ENCODE data around the gene DCBLD2.

DNA sequence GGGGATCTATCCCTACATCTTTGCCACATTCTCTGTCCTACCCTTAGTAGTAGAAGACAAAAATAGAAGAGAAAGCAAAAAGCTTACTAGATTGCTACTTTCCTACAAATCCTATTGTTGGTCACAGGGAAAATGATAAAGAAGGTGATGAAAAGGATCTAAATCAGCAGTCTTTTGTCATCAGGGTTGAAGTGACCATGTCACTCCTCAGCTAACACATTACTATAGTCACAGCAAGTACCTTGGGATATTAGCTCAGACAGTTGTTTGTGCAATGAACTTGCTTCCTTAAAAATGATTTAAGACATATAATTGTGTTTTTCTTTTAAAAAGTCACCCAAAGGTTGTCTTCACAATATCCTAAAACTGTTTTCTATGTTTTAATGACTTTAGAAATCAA is 132.0 kb downstream of the DCBLD2 start:
- TF ChIP-seq POLR2A (IDR thresholded peaks at IDR 0.05; ENCODE audit: low read depth, low read length) (no peak), TAF1 (IDR thresholded peaks at IDR 0.05; ENCODE audit: borderline replicate concordance, low read depth, low read length) (no peak), POLR2AphosphoS5 (IDR thresholded peaks at IDR 0.05; ENCODE audit: low read depth, low read length) (no peak)
